HCT116 (cell line): Measurements from ENCODE around the gene IL6ST. TPM values are rescaled to one million over a fixed set of nuclear protein-coding genes. Genes with fewer than 3 reads are reported as not detected.

Source experiments
- ATAC-seq: fragments of 200-7000 bp; cut with Tn5 transposase; 2 replicates; pipeline ENCODE4 v1.9.1; 2020; ENCODE audit warnings: mild to moderate bottlenecking, moderate library complexity
- BruUV-seq: library from RNA; stranded (reverse); fragments of 400-500 nt; replicated peaks from 2 replicates; lab custom pipeline; 2021; lab: Mats Ljungman, UMichigan
- CTCF ChIA-PET: fragments of 300-600 bp; sonication (Branson Sonifier 250); formaldehyde crosslinking; loops from one replicate; lab custom pipeline; 2021; ENCODE audit warnings: antibody characterized with exemption; lab: Charles Lee
- POLR2A ChIA-PET: fragments of 300-600, 350-600 bp; sonication (Branson Sonifier 250); formaldehyde crosslinking; loops from one replicate; lab custom pipeline; 2021; ENCODE audit warnings: antibody characterized with exemption; lab: Charles Lee
- RAD21 ChIA-PET, 2 experiments: fragments of 300-600 bp; sonication (Branson Sonifier 250); formaldehyde crosslinking; loops; one replicate each; lab custom pipeline; 2023; ENCODE audit warnings: low total read pairs in 2 of 2; ENCODE audit not compliant: uncharacterized antibody in 2 of 2, unreplicated experiment in 2 of 2, low non-redundant PET in 1 of 2; lab: Charles Lee
- DNase-seq: peaks from one replicate; pipeline ENCODE4 v3.0.0-alpha.2; 2010; ENCODE audit warnings: low read depth, low spot score
- H2AFZ ChIP-seq: fragments of 200-600 bp; shearing (Covaris generic), sonication (generic); 2 replicates; pipeline ENCODE4 v1.6.1; 2017; ENCODE audit warnings: low read depth, mixed run types, mixed read lengths, antibody characterized with exemption, low read length; ENCODE audit not compliant: poor library complexity, severe bottlenecking
- H3K27ac ChIP-seq: 2 replicates; pipeline ENCODE4 v1.5.1; 2012; ENCODE audit warnings: low read depth, low read length
- H3K27me3 ChIP-seq: fragments of 200-600 bp; sonication (generic); 2 replicates; pipeline ENCODE4 v1.6.1; 2016; ENCODE audit warnings: mixed run types, low read length, mixed read lengths; ENCODE audit not compliant: insufficient read depth
- H3K36me3 ChIP-seq, 2 experiments: fragments of 200-500 bp in 1 of 2; fragments of 200-600 bp in 1 of 2; sonication (Bioruptor generic) in 1 of 2; sonication (generic) in 1 of 2; 2 replicates each; pipeline versions ENCODE4 v1.5.1 to v1.6.1; 2014 to 2016; ENCODE audit warnings: low read length in 2 of 2, inconsistent platforms in 1 of 2, mixed read lengths in 1 of 2, mixed run types in 1 of 2; ENCODE audit not compliant: insufficient read depth in 2 of 2, control insufficient read depth in 1 of 2
- H3K4me1 ChIP-seq, 2 experiments: fragments of 200-600 bp in 1 of 2; sonication (generic) in 1 of 2; 2 replicates each; pipeline versions ENCODE4 v1.5.1 to v1.6.1; 2012 to 2017; ENCODE audit warnings: low read length in 2 of 2, inconsistent platforms in 1 of 2, mild to moderate bottlenecking in 1 of 2, mixed read lengths in 1 of 2, mixed run types in 1 of 2, moderate library complexity in 1 of 2; ENCODE audit not compliant: insufficient read depth in 2 of 2, control insufficient read depth in 1 of 2
- H3K4me2 ChIP-seq: fragments of 200-600 bp; sonication (generic); 2 replicates; pipeline ENCODE4 v1.6.1; 2017; ENCODE audit warnings: mixed run types, low read length, mixed read lengths
- H3K4me3 ChIP-seq, 2 experiments: fragments of 200-600 bp in 1 of 2; sonication (generic) in 1 of 2; replicated peaks in 1 of 2; 2 replicates each; pipeline ENCODE4 v1.5.1; 2011 to 2016; ENCODE audit warnings: low read length in 2 of 2, control low read depth in 1 of 2, low read depth in 1 of 2, mild to moderate bottlenecking in 1 of 2, mixed read lengths in 1 of 2, mixed run types in 1 of 2
- H3K79me2 ChIP-seq: fragments of 200-600 bp; sonication (generic); 2 replicates; pipeline ENCODE4 v1.6.1; 2017; ENCODE audit warnings: mild to moderate bottlenecking, mixed run types, low read length, moderate library complexity, mixed read lengths; ENCODE audit not compliant: insufficient read depth
- H3K9ac ChIP-seq: fragments of 200-600 bp; sonication (generic); 2 replicates; pipeline ENCODE4 v1.6.1; 2016; ENCODE audit warnings: low read length, mixed read lengths
- H3K9me2 ChIP-seq: fragments of 200-600 bp; sonication (generic), shearing (Covaris generic); 2 replicates; pipeline ENCODE4 v1.6.1; 2017; ENCODE audit warnings: mixed run types, mild to moderate bottlenecking, moderate library complexity; ENCODE audit not compliant: insufficient read depth
- H3K9me3 ChIP-seq, 2 experiments: fragments of 200-500 bp in 1 of 2; fragments of 200-600 bp in 1 of 2; sonication (Bioruptor generic) in 1 of 2; sonication (generic) in 1 of 2; 2 replicates each; pipeline ENCODE4 v1.6.1; 2014 to 2017; ENCODE audit warnings: low read length in 2 of 2, mixed read lengths in 2 of 2, inconsistent platforms in 1 of 2, low read depth in 1 of 2, mild to moderate bottlenecking in 1 of 2, mixed run types in 1 of 2, moderate library complexity in 1 of 2; ENCODE audit not compliant: control insufficient read depth in 1 of 2, insufficient read depth in 1 of 2
- H4K20me1 ChIP-seq: fragments of 200-600 bp; sonication (generic), shearing (Covaris generic); 2 replicates; pipeline ENCODE4 v1.6.1; 2017; ENCODE audit warnings: mixed run types, mild to moderate bottlenecking, moderate library complexity; ENCODE audit not compliant: insufficient read depth
- CBX3 ChIP-seq: IDR thresholded peaks from 2 replicates; pipeline ENCODE4 v1.6.1; 2012; ENCODE audit warnings: low read depth
- CEBPB ChIP-seq: IDR thresholded peaks from 2 replicates; pipeline ENCODE4 v1.6.1; 2012; ENCODE audit warnings: low read depth
- ELF1 ChIP-seq: IDR thresholded peaks from 2 replicates; pipeline ENCODE4 v1.6.1; 2012; ENCODE audit warnings: low read depth, borderline replicate concordance
- EZH2 ChIP-seq: fragments of 200-600 bp; sonication (generic); IDR thresholded peaks from 2 replicates; pipeline ENCODE4 v1.6.1; 2017; ENCODE audit warnings: antibody characterized with exemption, mixed run types
- EZH2phosphoT487 ChIP-seq: fragments of 200-600 bp; IDR thresholded peaks from 2 replicates; pipeline ENCODE4 v1.6.1; 2018; ENCODE audit warnings: antibody characterized with exemption, borderline replicate concordance
- FOSL1 ChIP-seq: IDR thresholded peaks from 2 replicates; pipeline ENCODE4 v1.6.1; 2012; ENCODE audit warnings: low read depth
- RAD21 ChIP-seq: IDR thresholded peaks from 2 replicates; pipeline ENCODE4 v1.6.1; 2012; ENCODE audit warnings: low read depth, mild to moderate bottlenecking
- SP1 ChIP-seq: IDR thresholded peaks from 2 replicates; pipeline ENCODE4 v1.6.1; 2012; ENCODE audit warnings: low read depth
- YY1 ChIP-seq: IDR thresholded peaks from 2 replicates; pipeline ENCODE4 v1.6.1; 2011; ENCODE audit warnings: low read length, low read depth, moderate library complexity, mild to moderate bottlenecking; ENCODE audit not compliant: insufficient replicate concordance; ENCODE audit errors: extremely low read depth
- ZFX ChIP-seq: fragments of 450-650 bp; IDR thresholded peaks from 2 replicates; pipeline ENCODE4 v1.6.1; 2017
- intact Hi-C: fragments of 100-400 bp; cut with micrococcal nuclease; formaldehyde crosslinking; loops from 2 replicates; pipeline ENCODE4 v1.10.0; 2022
- total RNA-seq: library from RNA; stranded (reverse); gene quantifications from one replicate; pipeline ENCODE4 v1.2.1, GENCODE V29; 2021; ENCODE audit not compliant: unreplicated experiment
- TF ChIP-seq, protein P1 (sequence below): IDR thresholded peaks from 2 replicates; pipeline ENCODE4 v1.6.1; 2012

IL6ST gene
- total RNA-seq, 1 experiment from 2014 or later = 26.5 TPM

DNA sequence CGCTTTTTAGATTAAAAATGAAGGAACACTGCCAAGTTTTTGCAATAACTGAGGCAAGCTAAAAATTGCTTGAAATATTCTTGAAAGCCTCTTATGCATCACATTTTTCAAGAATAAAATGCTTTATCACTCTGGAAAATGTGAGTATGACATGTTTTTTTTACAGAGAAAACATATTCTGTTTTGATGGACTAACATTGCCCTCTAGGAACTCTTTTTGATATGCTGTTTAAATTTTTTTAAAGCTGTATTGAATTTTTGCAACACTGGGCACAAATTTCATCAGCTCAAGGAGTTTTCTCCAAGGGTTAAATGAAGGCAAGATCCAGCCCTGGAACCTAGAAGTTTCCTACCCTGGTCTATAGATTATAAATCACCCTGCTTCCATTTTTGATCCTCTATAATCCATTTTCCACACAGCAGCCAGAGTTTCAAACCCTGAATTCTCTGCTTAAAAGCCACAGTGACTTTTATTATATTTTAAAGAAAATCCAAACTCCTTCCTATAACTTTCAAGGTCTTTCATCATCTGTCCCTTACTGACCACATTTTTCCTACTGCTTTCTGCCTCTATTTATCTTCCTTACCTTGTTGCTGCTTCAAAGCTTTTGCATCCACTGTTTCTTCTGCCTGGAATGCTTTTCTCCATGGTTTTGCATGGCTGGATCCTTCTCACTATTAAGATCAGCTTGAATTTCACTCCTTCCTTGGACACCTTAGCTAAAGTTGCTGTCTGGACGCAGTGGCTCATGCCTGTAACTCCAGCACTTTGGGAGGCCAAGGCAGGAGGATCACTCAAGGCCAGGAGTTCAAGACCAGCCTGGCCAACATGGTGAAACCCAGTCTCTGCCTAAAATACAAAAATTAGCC, 82.7 kb downstream of the IL6ST start:
- no peaks in the 10 kb centered on the region for H3K27me3 ChIP-seq
- H3K9me2 ChIP-seq = no peaks in the 10 kb centered on the region
- no TSS peak for BruUV-seq
- H3K79me2 ChIP-seq = no peaks in the 10 kb centered on the region
- ChIA-PET CTCF (interaction anchor here (1.9 kb wide), 1 partner anchor 24 kb away, joined by 6 read pairs; no protein-coding TSS in a partner anchor), POLR2A (no interaction called here), RAD21 (no interaction called here)
- H3K27ac ChIP-seq = no peak overlapping the region
- no peak overlapping the region for H2AFZ ChIP-seq
- H3K36me3 ChIP-seq = no peaks in the 10 kb centered on the region
- no peaks in the 10 kb centered on the region for H4K20me1 ChIP-seq
- ATAC-seq = no peak
- H3K4me2 ChIP-seq = no peak overlapping the region
- no peak overlapping the region for H3K4me3 ChIP-seq
- H3K4me1 ChIP-seq = no peaks in the 10 kb centered on the region
- no peak overlapping the region for H3K9ac ChIP-seq
- H3K9me3 ChIP-seq = no peaks in the 10 kb centered on the region
- DNase-seq = no peak
- TF ChIP-seq YY1 = no peak
- peak; percentile 36; the same call in 1 of the 2 replicates for TF ChIP-seq RAD21
- peak; percentile 56; the same call in 1 of the 2 replicates for TF ChIP-seq CEBPB
- no peak for TF ChIP-seq ZFX
- intact Hi-C loops = no loop called here

DNA sequence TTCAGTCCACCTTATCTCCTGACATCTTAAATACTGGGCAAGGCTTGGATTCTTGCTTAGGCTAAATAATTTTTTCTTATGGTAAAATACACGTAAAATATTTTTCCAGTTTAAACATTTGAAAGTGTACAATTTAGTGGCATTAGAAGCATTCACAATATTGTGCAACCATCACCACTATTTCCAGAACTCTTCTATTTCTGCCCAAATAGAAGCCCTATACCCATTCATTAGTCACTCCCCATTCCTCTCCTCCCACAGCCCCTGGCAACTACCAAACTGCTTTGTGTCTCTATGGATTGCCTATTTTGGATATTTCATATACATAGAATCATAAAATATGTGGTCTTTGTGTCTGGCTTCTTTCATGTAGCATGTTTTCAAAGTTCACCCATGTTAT, 86.0 kb downstream of the IL6ST start:
- CTCF ChIA-PET = no interaction called here
- Histone ChIP-seq H3K9me2 (no peaks in the 10 kb centered on the region), H3K4me3 (no peak overlapping the region), H3K36me3 (no peaks in the 10 kb centered on the region), H3K79me2 (no peaks in the 10 kb centered on the region), H3K27me3 (no peaks in the 10 kb centered on the region), H4K20me1 (no peaks in the 10 kb centered on the region), H3K9me3 (no peaks in the 10 kb centered on the region), H3K4me2 (no peak overlapping the region), H2AFZ (no peak overlapping the region), H3K4me1 (peaks cover 0 to 3% of the 10 kb centered on the region in 2 experiments; a peak in 1 of 4 replicates), H3K9ac (no peak overlapping the region), H3K27ac (no peak overlapping the region)
- no TSS peak for BruUV-seq
- ATAC-seq = no peak
- TF ChIP-seq EZH2phosphoT487 (no peak), FOSL1 (no peak), ELF1 (no peak), SP1 (no peak), RAD21 (no peak), EZH2 (no peak), CBX3 (no peak)
- TF ChIP-seq, protein P1, sequence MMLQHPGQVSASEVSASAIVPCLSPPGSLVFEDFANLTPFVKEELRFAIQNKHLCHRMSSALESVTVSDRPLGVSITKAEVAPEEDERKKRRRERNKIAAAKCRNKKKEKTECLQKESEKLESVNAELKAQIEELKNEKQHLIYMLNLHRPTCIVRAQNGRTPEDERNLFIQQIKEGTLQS = no peak
- DNase-seq = no peak
- POLR2A ChIA-PET = no interaction called here
- RAD21 ChIA-PET = no interaction called here
- intact Hi-C loops = no loop called here
